ENCODE results near the gene RAB11FIP4. TPM values are rescaled to one million over a fixed set of nuclear protein-coding genes. Genes with fewer than 3 reads are reported as not detected.

The RAB11FIP4 gene
- total and polyA plus RNA-seq, 4 donors: 1.5 to 16.0 (median 3.3) TPM

DNA sequence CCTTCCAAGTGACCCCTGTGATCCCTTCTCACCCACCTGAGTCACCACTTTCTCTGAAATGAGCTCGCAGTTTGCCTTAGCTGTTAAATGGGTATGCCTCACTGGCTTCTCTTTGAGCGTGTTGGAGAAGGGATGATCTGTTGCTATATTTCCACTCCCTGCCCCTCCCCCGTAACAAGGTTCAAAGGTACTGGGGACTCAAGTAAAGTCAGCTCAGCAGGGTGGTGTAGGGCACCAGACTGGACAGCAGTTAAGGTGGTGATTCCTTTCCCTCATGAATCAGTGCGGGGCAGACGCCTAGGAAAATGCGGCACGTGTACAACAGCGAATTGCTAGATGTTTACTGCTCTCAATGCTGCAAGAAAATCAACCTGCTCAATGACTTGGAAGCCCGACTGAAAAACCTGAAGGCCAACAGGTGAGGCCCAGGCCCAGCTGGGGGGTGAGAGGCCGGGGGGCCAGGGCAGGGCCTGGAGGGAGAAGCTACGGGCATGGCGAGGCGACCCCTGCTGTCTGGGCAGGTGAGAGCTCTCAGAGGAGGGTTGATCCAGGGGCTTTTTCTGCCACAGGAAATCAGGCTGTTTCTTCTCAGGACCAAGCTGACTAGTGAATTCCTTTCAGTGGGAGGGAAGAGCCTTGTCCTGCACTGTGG is 130.3 kb downstream of the RAB11FIP4 start:
- Histone ChIP-seq H3K9ac (ENCODE audit: low read depth in 1 of 2, low read length in 2 of 2) (no peak overlapping the region), H3K4me3 (ENCODE audit: low read depth in 1 of 3, low read length in 3 of 3) (no peak overlapping the region), H3K36me3 (ENCODE audit: control insufficient read depth in 4 of 4, insufficient read depth in 3 of 4, low read depth in 1 of 4, low read length in 3 of 4) (no peaks in the 10 kb centered on the region), H3K9me3 (ENCODE audit: control insufficient read depth in 4 of 4, low read length in 3 of 4) (no peaks in the 10 kb centered on the region), H3K27ac (ENCODE audit: low read depth in 1 of 2, low read length in 2 of 2) (peak overlapping the region in 1 of 2 donors; percentile 4), H3K4me1 (ENCODE audit: control insufficient read depth in 4 of 4, insufficient read depth in 4 of 4, low read length in 3 of 4) (peaks cover 6 to 28% (median 14%) of the 10 kb centered on the region in 4 donors), H3K27me3 (ENCODE audit: control insufficient read depth in 4 of 4, insufficient read depth in 4 of 4, low read length in 3 of 4) (no peaks in the 10 kb centered on the region)
- TF ChIP-seq, protein P1, sequence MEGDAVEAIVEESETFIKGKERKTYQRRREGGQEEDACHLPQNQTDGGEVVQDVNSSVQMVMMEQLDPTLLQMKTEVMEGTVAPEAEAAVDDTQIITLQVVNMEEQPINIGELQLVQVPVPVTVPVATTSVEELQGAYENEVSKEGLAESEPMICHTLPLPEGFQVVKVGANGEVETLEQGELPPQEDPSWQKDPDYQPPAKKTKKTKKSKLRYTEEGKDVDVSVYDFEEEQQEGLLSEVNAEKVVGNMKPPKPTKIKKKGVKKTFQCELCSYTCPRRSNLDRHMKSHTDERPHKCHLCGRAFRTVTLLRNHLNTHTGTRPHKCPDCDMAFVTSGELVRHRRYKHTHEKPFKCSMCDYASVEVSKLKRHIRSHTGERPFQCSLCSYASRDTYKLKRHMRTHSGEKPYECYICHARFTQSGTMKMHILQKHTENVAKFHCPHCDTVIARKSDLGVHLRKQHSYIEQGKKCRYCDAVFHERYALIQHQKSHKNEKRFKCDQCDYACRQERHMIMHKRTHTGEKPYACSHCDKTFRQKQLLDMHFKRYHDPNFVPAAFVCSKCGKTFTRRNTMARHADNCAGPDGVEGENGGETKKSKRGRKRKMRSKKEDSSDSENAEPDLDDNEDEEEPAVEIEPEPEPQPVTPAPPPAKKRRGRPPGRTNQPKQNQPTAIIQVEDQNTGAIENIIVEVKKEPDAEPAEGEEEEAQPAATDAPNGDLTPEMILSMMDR (IDR thresholded peaks at IDR 0.05; ENCODE audit: low read depth, low read length, missing input control): no peak
- TF ChIP-seq, protein P2, sequence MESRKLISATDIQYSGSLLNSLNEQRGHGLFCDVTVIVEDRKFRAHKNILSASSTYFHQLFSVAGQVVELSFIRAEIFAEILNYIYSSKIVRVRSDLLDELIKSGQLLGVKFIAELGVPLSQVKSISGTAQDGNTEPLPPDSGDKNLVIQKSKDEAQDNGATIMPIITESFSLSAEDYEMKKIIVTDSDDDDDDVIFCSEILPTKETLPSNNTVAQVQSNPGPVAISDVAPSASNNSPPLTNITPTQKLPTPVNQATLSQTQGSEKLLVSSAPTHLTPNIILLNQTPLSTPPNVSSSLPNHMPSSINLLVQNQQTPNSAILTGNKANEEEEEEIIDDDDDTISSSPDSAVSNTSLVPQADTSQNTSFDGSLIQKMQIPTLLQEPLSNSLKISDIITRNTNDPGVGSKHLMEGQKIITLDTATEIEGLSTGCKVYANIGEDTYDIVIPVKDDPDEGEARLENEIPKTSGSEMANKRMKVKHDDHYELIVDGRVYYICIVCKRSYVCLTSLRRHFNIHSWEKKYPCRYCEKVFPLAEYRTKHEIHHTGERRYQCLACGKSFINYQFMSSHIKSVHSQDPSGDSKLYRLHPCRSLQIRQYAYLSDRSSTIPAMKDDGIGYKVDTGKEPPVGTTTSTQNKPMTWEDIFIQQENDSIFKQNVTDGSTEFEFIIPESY (IDR thresholded peaks at IDR 0.05): no peak
- TF ChIP-seq NR2F2 (IDR thresholded peaks at IDR 0.05): no peak
- TF ChIP-seq, protein P3, sequence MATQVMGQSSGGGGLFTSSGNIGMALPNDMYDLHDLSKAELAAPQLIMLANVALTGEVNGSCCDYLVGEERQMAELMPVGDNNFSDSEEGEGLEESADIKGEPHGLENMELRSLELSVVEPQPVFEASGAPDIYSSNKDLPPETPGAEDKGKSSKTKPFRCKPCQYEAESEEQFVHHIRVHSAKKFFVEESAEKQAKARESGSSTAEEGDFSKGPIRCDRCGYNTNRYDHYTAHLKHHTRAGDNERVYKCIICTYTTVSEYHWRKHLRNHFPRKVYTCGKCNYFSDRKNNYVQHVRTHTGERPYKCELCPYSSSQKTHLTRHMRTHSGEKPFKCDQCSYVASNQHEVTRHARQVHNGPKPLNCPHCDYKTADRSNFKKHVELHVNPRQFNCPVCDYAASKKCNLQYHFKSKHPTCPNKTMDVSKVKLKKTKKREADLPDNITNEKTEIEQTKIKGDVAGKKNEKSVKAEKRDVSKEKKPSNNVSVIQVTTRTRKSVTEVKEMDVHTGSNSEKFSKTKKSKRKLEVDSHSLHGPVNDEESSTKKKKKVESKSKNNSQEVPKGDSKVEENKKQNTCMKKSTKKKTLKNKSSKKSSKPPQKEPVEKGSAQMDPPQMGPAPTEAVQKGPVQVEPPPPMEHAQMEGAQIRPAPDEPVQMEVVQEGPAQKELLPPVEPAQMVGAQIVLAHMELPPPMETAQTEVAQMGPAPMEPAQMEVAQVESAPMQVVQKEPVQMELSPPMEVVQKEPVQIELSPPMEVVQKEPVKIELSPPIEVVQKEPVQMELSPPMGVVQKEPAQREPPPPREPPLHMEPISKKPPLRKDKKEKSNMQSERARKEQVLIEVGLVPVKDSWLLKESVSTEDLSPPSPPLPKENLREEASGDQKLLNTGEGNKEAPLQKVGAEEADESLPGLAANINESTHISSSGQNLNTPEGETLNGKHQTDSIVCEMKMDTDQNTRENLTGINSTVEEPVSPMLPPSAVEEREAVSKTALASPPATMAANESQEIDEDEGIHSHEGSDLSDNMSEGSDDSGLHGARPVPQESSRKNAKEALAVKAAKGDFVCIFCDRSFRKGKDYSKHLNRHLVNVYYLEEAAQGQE (IDR thresholded peaks at IDR 0.05): no peak
- TF ChIP-seq EGR1 (IDR thresholded peaks at IDR 0.05; ENCODE audit: low read depth in 2 of 2): no peak
- peak in 1 of 2 donors; percentile 30 for TF ChIP-seq RAD21 (IDR thresholded peaks at IDR 0.05)
- peak; percentile 49 for TF ChIP-seq HNF4G (IDR thresholded peaks at IDR 0.05)
- TF ChIP-seq SP1 (IDR thresholded peaks at IDR 0.05): peak; percentile 22
- TF ChIP-seq FOXA2 (IDR thresholded peaks at IDR 0.05): no peak
- peak in 1 of 2 donors; percentile 29 for TF ChIP-seq RXRA (IDR thresholded peaks at IDR 0.05)
- TF ChIP-seq TAF1 (conservative IDR thresholded peaks at IDR 0.05): no peak
- no peak for TF ChIP-seq JUND (IDR thresholded peaks at IDR 0.05)
- TF ChIP-seq HNF4A (conservative IDR thresholded peaks at IDR 0.05): peak in 1 of 2 donors; percentile 73
- no peak for TF ChIP-seq FOXA1 (IDR thresholded peaks at IDR 0.05)
- no peak for TF ChIP-seq YY1 (IDR thresholded peaks at IDR 0.05)
- no peak for DNase-seq (ENCODE audit: low spot score)
- 89% methylated on average over 13 of the region's 13 CpGs for WGBS

DNA sequence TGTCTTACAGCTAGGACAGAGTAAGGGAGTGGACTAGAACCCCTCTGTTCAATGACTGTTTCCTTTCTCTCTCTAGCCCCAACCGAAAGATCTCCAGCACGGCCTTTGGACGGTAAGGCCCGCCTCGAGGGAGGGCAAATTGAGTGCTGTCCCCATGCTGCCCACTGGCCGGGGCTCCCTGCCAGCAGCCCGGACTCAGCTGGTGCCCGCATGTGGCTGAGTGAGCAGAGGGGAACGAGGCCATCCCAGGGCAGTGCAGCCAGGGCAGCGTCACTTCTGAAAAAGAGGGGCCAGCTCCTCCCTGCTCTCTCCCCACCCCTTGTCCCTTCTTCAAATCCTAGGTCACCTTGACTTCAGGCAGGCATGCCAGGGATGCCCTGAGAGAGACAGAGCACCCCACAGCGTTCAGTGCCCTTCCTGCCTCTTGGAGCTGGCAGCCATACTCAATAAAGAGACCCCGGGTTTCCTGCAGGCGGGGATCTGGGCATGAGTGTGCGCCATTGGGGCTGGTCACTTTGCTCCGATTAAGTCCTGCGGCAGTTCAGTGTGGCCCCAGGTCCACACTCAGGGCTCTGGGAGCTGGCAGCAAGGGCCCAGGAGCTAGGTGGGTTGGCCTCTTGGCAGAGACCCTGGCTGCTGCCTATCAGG is 130.9 kb downstream of the RAB11FIP4 start:
- no peak overlapping the region for H3K9ac ChIP-seq (ENCODE audit: low read depth in 1 of 2, low read length in 2 of 2)
- no peak for DNase-seq (ENCODE audit: low spot score)
- 64% methylated on average over 16 of the region's 16 CpGs for WGBS
- H3K4me3 ChIP-seq (ENCODE audit: low read depth in 1 of 3, low read length in 3 of 3): no peak overlapping the region
- H3K27ac ChIP-seq (ENCODE audit: low read depth in 1 of 2, low read length in 2 of 2): peak overlapping the region in 1 of 2 donors; percentile 4
- H3K36me3 ChIP-seq (ENCODE audit: control insufficient read depth in 4 of 4, insufficient read depth in 3 of 4, low read depth in 1 of 4, low read length in 3 of 4): no peaks in the 10 kb centered on the region
- H3K9me3 ChIP-seq (ENCODE audit: control insufficient read depth in 4 of 4, low read length in 3 of 4): no peaks in the 10 kb centered on the region
- peaks cover 6 to 28% (median 14%) of the 10 kb centered on the region in 4 donors for H3K4me1 ChIP-seq (ENCODE audit: control insufficient read depth in 4 of 4, insufficient read depth in 4 of 4, low read length in 3 of 4)
- no peaks in the 10 kb centered on the region for H3K27me3 ChIP-seq (ENCODE audit: control insufficient read depth in 4 of 4, insufficient read depth in 4 of 4, low read length in 3 of 4)
- TF ChIP-seq, protein P3 (IDR thresholded peaks at IDR 0.05): no peak
- TF ChIP-seq RAD21 (IDR thresholded peaks at IDR 0.05): peak in 1 of 2 donors; percentile 27
- TF ChIP-seq, protein P2 (IDR thresholded peaks at IDR 0.05): no peak
- TF ChIP-seq TAF1 (conservative IDR thresholded peaks at IDR 0.05): no peak
- TF ChIP-seq EGR1 (IDR thresholded peaks at IDR 0.05; ENCODE audit: low read depth in 2 of 2): no peak
- TF ChIP-seq HNF4A (conservative IDR thresholded peaks at IDR 0.05): peak; percentile 44 to 55

Measured in liver (tissue), 9 donors.